ENCODE data around the gene LNX1.

DNA sequence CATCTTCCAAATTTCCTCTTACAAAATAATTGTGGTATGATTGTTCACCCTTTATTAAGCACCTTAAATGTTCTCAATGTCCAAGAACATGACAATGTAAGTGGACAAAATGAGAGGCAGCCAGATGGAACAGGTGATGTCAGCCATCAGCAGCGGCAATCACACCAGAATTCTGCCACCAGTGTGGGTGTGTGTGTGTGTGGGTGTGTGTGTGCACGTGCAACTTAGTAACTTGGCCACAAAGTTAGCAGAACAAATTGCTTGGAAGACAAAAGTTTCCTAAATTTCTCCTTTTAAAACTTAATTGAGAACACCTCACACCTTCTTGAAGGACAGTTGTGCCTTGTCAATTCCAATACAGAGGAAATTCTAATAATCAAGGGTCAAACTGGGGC is 18.7 kb downstream of the LNX1 start:
- TF ChIP-seq, protein P1, sequence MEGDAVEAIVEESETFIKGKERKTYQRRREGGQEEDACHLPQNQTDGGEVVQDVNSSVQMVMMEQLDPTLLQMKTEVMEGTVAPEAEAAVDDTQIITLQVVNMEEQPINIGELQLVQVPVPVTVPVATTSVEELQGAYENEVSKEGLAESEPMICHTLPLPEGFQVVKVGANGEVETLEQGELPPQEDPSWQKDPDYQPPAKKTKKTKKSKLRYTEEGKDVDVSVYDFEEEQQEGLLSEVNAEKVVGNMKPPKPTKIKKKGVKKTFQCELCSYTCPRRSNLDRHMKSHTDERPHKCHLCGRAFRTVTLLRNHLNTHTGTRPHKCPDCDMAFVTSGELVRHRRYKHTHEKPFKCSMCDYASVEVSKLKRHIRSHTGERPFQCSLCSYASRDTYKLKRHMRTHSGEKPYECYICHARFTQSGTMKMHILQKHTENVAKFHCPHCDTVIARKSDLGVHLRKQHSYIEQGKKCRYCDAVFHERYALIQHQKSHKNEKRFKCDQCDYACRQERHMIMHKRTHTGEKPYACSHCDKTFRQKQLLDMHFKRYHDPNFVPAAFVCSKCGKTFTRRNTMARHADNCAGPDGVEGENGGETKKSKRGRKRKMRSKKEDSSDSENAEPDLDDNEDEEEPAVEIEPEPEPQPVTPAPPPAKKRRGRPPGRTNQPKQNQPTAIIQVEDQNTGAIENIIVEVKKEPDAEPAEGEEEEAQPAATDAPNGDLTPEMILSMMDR (IDR thresholded peaks at IDR 0.05; ENCODE audit: insufficient read depth, low read length), result no peak
- no peak for TF ChIP-seq REST (IDR thresholded peaks at IDR 0.05; ENCODE audit: insufficient replicate concordance, low read depth)
- TF ChIP-seq POLR2AphosphoS5 (IDR thresholded peaks at IDR 0.05; ENCODE audit: low read depth), result no peak
- no peak for TF ChIP-seq GABPA (IDR thresholded peaks at IDR 0.05; ENCODE audit: low read depth)

Measured in HL-60 (cell line).